Activated T-cell treated with anti-CD3 and anti-CD28 coated beads, Interleukin-2, amount 50 U/mL, for 72 hours (primary cell): Measurements from ENCODE around the gene IL17REL. TPM values are rescaled to one million over a fixed set of nuclear protein-coding genes. Genes with fewer than 3 reads are reported as not detected.

Experiments
- ATAC-seq, 2 donors: fragments of 150-1000 bp; cut with Tn5 transposase; replicated peaks in 1 of 2; 2 replicates each; pipeline ENCODE4 v1.10.0; 2021; ENCODE audit warnings: moderate library complexity in 2 of 2, mild to moderate bottlenecking in 1 of 2
- DNase-seq, 2 donors: peaks; one replicate each; pipeline ENCODE4 v3.0.0; 2021 to 2022; ENCODE audit warnings: mixed read lengths in 1 of 2
- H3K27ac Mint-ChIP-seq: one replicate; pipeline ENCODE4 v1.8.0; 2022; ENCODE audit warnings: mild to moderate bottlenecking, moderate library complexity, mixed read lengths
- H3K27me3 Mint-ChIP-seq: one replicate; pipeline ENCODE4 v1.8.0; 2022; ENCODE audit warnings: low read depth, mixed read lengths
- H3K36me3 Mint-ChIP-seq, 2 donors: one replicate each; pipeline ENCODE4 v1.8.0; 2022; ENCODE audit warnings: mixed read lengths in 2 of 2, mild to moderate bottlenecking in 1 of 2; ENCODE audit not compliant: insufficient read depth in 2 of 2
- H3K4me1 Mint-ChIP-seq: one replicate; pipeline ENCODE4 v1.8.0; 2022; ENCODE audit warnings: low read depth, mixed read lengths
- H3K4me3 Mint-ChIP-seq, 2 donors: one replicate each; pipeline ENCODE4 v1.8.0; 2022; ENCODE audit warnings: mild to moderate bottlenecking in 2 of 2, mixed read lengths in 2 of 2, moderate library complexity in 2 of 2
- H3K9me3 Mint-ChIP-seq, 2 donors: one replicate each; pipeline ENCODE4 v1.8.0; 2022; ENCODE audit warnings: mixed read lengths in 2 of 2
- total RNA-seq, 2 donors: library from RNA; stranded (reverse); gene quantifications; one replicate each; pipeline ENCODE4 v1.2.3, GENCODE V29; 2022

Gene IL17REL
- total RNA-seq, 2 donors from 2014 or later = 0.36 to 1.1 TPM

- Mint-ChIP-seq H3K4me3 (no peak overlapping the region), H3K4me1 (no peaks in the 10 kb centered on the region), H3K27ac (no peak overlapping the region), H3K9me3 (peaks cover 0 to 6% of the 10 kb centered on the region in 2 donors), H3K27me3 (peaks cover 9% of the 10 kb centered on the region), H3K36me3 (peaks cover 0 to 2% of the 10 kb centered on the region in 2 donors)
- no peak for DNase-seq
- no peak for ATAC-seq
These were observed 39.4 kb upstream of the IL17REL start for GRCh38 chr22:50051930-50052329.

GRCh38 chr22:50049299-50050195 is 37.0 kb upstream of the IL17REL start:
- Mint-ChIP-seq H3K9me3 (peaks cover 0 to 6% of the 10 kb centered on the region in 2 donors), H3K36me3 (peaks cover 0 to 2% of the 10 kb centered on the region in 2 donors), H3K4me1 (peaks cover 4% of the 10 kb centered on the region), H3K4me3 (no peak overlapping the region), H3K27ac (no peak overlapping the region), H3K27me3 (peaks cover 13% of the 10 kb centered on the region)
- no peak for ATAC-seq
- no peak for DNase-seq

- no peak overlapping the region for H3K4me3 Mint-ChIP-seq
These were observed 36.3 kb upstream of the IL17REL start for GRCh38 chr22:50048836-50049235.

GRCh38 chr22:50048061-50048765 is 35.6 kb upstream of the IL17REL start:
- Mint-ChIP-seq H3K27ac (no peak overlapping the region), H3K27me3 (peaks cover 17% of the 10 kb centered on the region), H3K4me1 (peaks cover 6% of the 10 kb centered on the region), H3K4me3 (no peak overlapping the region), H3K9me3 (no peaks in the 10 kb centered on the region), H3K36me3 (no peaks in the 10 kb centered on the region)
- DNase-seq (no peak), ATAC-seq (no peak)

More at GRCh38 chr22:50048836-50049235, 36.3 kb upstream of the IL17REL start:
- no peak for ATAC-seq
- H3K9me3 Mint-ChIP-seq = peaks cover 0 to 4% of the 10 kb centered on the region in 2 donors
- H3K4me1 Mint-ChIP-seq = peaks cover 6% of the 10 kb centered on the region
- DNase-seq = no peak
- peaks cover 13% of the 10 kb centered on the region for H3K27me3 Mint-ChIP-seq
- peaks cover 0 to under 1% of the 10 kb centered on the region in 2 donors for H3K36me3 Mint-ChIP-seq
- no peak overlapping the region for H3K27ac Mint-ChIP-seq

DNA sequence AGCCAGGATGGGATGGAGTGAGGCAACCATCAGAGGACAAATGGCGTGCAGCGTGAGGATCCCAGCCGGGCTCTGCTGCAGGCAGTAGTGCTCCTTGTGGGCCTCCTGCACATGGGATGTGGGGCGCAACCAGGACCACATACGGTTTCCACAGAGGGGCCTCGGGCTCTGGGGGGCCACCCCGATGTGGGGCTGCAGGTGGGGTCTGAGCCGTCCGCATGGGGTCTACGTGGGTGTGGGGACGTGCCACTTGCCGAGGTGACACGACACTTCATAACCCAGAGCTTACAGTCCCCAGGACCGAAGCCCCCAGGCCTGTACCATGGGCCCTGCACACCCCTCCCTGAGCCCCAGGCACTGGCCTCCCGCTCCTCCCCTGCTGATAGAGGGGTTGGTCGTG is 34.8 kb upstream of the IL17REL start:
- Mint-ChIP-seq H3K9me3 (no peaks in the 10 kb centered on the region), H3K4me1 (peaks cover 6% of the 10 kb centered on the region), H3K27me3 (peaks cover 25% of the 10 kb centered on the region), H3K4me3 (no peak overlapping the region), H3K36me3 (no peaks in the 10 kb centered on the region), H3K27ac (no peak overlapping the region)
- no peak for DNase-seq
- no peak for ATAC-seq

- H3K9me3 Mint-ChIP-seq = no peaks in the 10 kb centered on the region
- H3K4me3 Mint-ChIP-seq = no peak overlapping the region
- no peaks in the 10 kb centered on the region for H3K36me3 Mint-ChIP-seq
- no peak overlapping the region for H3K27ac Mint-ChIP-seq
- peaks cover 27% of the 10 kb centered on the region for H3K27me3 Mint-ChIP-seq
- H3K4me1 Mint-ChIP-seq = peaks cover 6% of the 10 kb centered on the region
- no peak for ATAC-seq
- DNase-seq = no peak
These were observed 34.1 kb upstream of the IL17REL start for GRCh38 chr22:50046481-50047245.

DNA sequence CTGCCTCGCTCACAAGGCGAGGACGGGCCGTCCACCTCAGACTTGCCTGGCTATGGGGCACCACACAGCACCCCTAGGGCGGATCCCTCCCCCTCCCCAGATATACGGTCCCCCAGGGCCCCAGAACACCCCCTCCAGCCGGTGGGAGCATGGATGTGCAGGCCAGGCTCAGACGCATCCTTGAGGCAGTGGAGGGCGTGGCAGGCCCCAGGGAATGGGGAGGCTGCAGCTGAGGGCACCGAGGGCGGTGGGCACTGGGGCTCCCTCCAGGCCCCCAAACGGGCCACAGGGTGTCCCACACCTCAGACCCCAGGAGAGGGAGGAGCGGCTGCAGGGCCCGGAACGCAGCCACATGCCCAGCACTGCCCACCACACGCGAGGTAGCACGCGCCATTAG is 33.5 kb upstream of the IL17REL start:
- peaks cover 6% of the 10 kb centered on the region for H3K4me1 Mint-ChIP-seq
- no peak overlapping the region for H3K27ac Mint-ChIP-seq
- ATAC-seq (no peak), DNase-seq (no peak)
- H3K36me3 Mint-ChIP-seq = no peaks in the 10 kb centered on the region
- H3K9me3 Mint-ChIP-seq = no peaks in the 10 kb centered on the region
- peaks cover 27% of the 10 kb centered on the region for H3K27me3 Mint-ChIP-seq
- no peak overlapping the region for H3K4me3 Mint-ChIP-seq

- peaks cover 27% of the 10 kb centered on the region for H3K27me3 Mint-ChIP-seq
- peaks cover 6% of the 10 kb centered on the region for H3K4me1 Mint-ChIP-seq
- no peak overlapping the region for H3K27ac Mint-ChIP-seq
- ATAC-seq (no peak), DNase-seq (no peak)
- H3K4me3 Mint-ChIP-seq = no peak overlapping the region
- H3K36me3 Mint-ChIP-seq = no peaks in the 10 kb centered on the region
- H3K9me3 Mint-ChIP-seq = no peaks in the 10 kb centered on the region
These were observed 32.9 kb upstream of the IL17REL start for GRCh38 chr22:50045211-50046018.

- Mint-ChIP-seq H3K36me3 (no peaks in the 10 kb centered on the region), H3K4me1 (peaks cover 6% of the 10 kb centered on the region), H3K27me3 (peaks cover 27% of the 10 kb centered on the region), H3K9me3 (no peaks in the 10 kb centered on the region), H3K27ac (no peak overlapping the region), H3K4me3 (peak overlapping the region in 1 of 2 donors; percentile 20)
- ATAC-seq (peak; percentile 15 to 17), DNase-seq (no peak)
These were observed 32.0 kb upstream of the IL17REL start for GRCh38 chr22:50044485-50045118.

DNA sequence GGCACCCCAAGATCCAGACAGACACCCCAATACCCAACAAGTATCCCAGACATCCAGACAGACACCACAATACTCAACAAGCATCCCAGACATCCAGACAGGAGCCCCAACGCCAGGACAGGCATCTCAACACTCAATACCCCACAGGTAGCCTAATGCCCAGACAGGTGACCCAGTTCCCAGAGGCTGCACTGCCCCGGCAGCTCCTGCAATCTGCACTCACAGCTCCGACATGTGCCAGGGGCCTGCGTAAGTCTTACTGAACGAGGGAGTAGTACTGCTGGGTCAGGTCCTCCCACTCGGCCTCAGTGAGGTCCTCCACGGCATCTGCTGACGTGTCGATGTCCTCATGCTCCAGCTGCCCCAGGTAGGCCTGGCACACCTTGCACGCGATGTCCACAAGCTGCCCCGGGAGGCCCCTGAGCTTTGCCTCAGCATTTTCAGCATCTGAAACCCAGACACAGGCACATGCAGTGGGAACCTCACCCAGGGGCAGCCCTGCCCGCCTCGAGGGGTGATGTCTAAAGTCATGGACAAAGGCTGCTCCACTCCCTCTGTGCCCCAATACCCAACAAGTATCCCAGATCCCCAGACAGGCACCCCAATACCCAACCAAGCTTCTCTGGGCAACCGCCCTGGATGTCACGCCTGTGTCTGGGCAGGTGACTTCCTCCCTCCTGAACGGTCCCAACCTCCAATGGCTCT is 28.9 kb upstream of the IL17REL start:
- H3K27me3 Mint-ChIP-seq = peaks cover 27% of the 10 kb centered on the region
- ATAC-seq (no peak), DNase-seq (no peak)
- no peak overlapping the region for H3K4me3 Mint-ChIP-seq
- H3K36me3 Mint-ChIP-seq = peaks cover 0 to 2% of the 10 kb centered on the region in 2 donors
- H3K9me3 Mint-ChIP-seq = peaks cover 0 to 2% of the 10 kb centered on the region in 2 donors
- no peak overlapping the region for H3K27ac Mint-ChIP-seq
- peaks cover 6% of the 10 kb centered on the region for H3K4me1 Mint-ChIP-seq

GRCh38 chr22:50040717-50041116 is 28.2 kb upstream of the IL17REL start:
- Mint-ChIP-seq H3K36me3 (peaks cover 0 to 2% of the 10 kb centered on the region in 2 donors), H3K27ac (no peak overlapping the region), H3K4me1 (peaks cover 6% of the 10 kb centered on the region), H3K4me3 (no peak overlapping the region), H3K9me3 (peaks cover 0 to 2% of the 10 kb centered on the region in 2 donors), H3K27me3 (peaks cover 27% of the 10 kb centered on the region)
- ATAC-seq = no peak
- no peak for DNase-seq
